Suprapubic skin (tissue), 4 donors: Measurements from ENCODE around the gene CEND1. TPM values are rescaled to one million over a fixed set of nuclear protein-coding genes. Genes with fewer than 3 reads are reported as not detected.

Experiments
- DNase-seq, 2 donors: peaks; one replicate each; pipeline ENCODE4 v3.0.0-alpha.2; 2019; ENCODE audit warnings: low spot score in 2 of 2
- H3K27ac ChIP-seq: fragments of 200-600 bp; sonication (generic); one replicate; pipeline ENCODE4 v1.5.1; 2019
- H3K27me3 ChIP-seq: fragments of 200-600 bp; sonication (generic); one replicate; pipeline ENCODE4 v1.5.1; 2019
- H3K36me3 ChIP-seq: fragments of 200-600 bp; sonication (generic); one replicate; pipeline ENCODE4 v1.5.1; 2019
- H3K4me1 ChIP-seq: fragments of 200-600 bp; sonication (generic); one replicate; pipeline ENCODE4 v1.5.1; 2019
- H3K4me3 ChIP-seq: fragments of 200-600 bp; sonication (generic); one replicate; pipeline ENCODE4 v1.5.1; 2019; ENCODE audit warnings: mild to moderate bottlenecking
- H3K9me3 ChIP-seq: fragments of 200-600 bp; sonication (generic); one replicate; pipeline ENCODE4 v1.5.1; 2019
- CTCF ChIP-seq, 2 donors: fragments of 200-600 bp in 1 of 2; fragments of 450-650 bp in 1 of 2; sonication (generic) in 1 of 2; IDR thresholded peaks; one replicate each; pipeline ENCODE4 v1.5.1; 2016 to 2019; ENCODE audit warnings: antibody characterized with exemption in 2 of 2, mild to moderate bottlenecking in 1 of 2, moderate library complexity in 1 of 2
- EP300 ChIP-seq: sonication (generic); formaldehyde crosslinking; IDR thresholded peaks from one replicate; pipeline ENCODE4 v1.6.1; 2017; ENCODE audit warnings: antibody characterized with exemption
- POLR2A ChIP-seq, 2 donors: fragments of 450-650 bp; IDR thresholded peaks; one replicate each; pipeline ENCODE4 v1.6.1; 2017; ENCODE audit warnings: antibody characterized with exemption in 2 of 2, mild to moderate bottlenecking in 2 of 2, moderate library complexity in 2 of 2
- POLR2AphosphoS5 ChIP-seq, 3 donors: sonication (generic); formaldehyde crosslinking; IDR thresholded peaks; one replicate each; pipeline ENCODE4 v1.6.1; 2017; ENCODE audit warnings: antibody characterized with exemption in 3 of 3
- WGBS: methylation state at CpG from one replicate; pipeline ENCODE4 v1.1.5; 2018; 5-methylcytosine and 5-hydroxymethylcytosine counted together
- total RNA-seq, 4 donors: library from RNA; depleted of rRNA; stranded (reverse); fragments of >200 nt; gene quantifications; one replicate each; pipeline ENCODE4 v1.1.0, GENCODE V29; 2016

Gene CEND1
- total RNA-seq, 4 donors from 2014 or later = not detected

DNA sequence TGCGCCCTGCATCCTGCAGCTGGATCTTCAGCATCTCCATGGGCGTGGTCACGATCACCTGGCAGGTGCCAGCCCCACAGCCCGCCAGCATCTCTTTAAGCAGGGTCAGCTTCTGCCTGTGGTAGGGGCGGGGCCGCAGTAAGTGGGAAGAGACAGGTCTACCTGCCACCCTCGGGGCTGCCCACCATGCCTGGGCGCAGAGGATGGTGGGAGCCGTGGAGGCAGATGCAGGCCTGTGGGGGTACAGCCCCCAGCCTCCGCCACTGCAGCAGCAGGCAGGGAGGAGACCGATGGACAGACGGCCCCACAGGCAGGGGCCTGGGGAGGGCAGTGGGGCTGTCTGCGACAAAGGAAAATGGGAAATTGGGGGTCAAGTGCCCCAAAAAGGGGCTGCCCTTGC, 3.0 kb upstream of the CEND1 start:
- 80% methylated on average over 10 of the region's 13 CpGs for WGBS
- Histone ChIP-seq H3K4me3 (no peak overlapping the region), H3K9me3 (no peaks in the 10 kb centered on the region), H3K27ac (no peak overlapping the region), H3K4me1 (peaks cover 43% of the 10 kb centered on the region), H3K36me3 (peaks cover 15% of the 10 kb centered on the region), H3K27me3 (peaks cover 10% of the 10 kb centered on the region)
- no peak for DNase-seq
- TF ChIP-seq POLR2A (IDR thresholded peaks at IDR 0.05) (no peak), CTCF (IDR thresholded peaks at IDR 0.05) (no peak), POLR2AphosphoS5 (IDR thresholded peaks at IDR 0.05) (no peak), EP300 (no peak)

DNA sequence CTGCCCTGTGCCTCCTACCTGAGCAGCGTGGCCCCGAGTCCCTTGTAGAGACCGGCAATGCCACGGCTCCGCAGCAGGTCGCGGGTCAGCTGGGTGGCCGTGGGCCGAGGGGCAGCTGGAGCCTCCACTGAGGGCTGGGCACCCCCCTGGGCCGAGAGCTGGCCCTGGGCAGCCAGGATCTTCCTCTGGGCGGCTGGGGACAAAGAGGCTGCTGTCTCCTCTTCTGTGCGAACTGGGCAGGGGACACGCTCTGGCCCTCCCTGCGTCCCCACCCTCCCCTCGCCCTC, 2.6 kb upstream of the CEND1 start:
- Histone ChIP-seq H3K4me3 (no peak overlapping the region), H3K27ac (no peak overlapping the region), H3K4me1 (peaks cover 40% of the 10 kb centered on the region), H3K9me3 (no peaks in the 10 kb centered on the region), H3K27me3 (peaks cover 13% of the 10 kb centered on the region), H3K36me3 (peaks cover 15% of the 10 kb centered on the region)
- no peak for DNase-seq
- WGBS = 80% methylated on average over 1 of the region's 15 CpGs
- TF ChIP-seq EP300 = no peak
- TF ChIP-seq CTCF (IDR thresholded peaks at IDR 0.05) = no peak
- no peak for TF ChIP-seq POLR2A (IDR thresholded peaks at IDR 0.05)
- no peak for TF ChIP-seq POLR2AphosphoS5 (IDR thresholded peaks at IDR 0.05)

DNA sequence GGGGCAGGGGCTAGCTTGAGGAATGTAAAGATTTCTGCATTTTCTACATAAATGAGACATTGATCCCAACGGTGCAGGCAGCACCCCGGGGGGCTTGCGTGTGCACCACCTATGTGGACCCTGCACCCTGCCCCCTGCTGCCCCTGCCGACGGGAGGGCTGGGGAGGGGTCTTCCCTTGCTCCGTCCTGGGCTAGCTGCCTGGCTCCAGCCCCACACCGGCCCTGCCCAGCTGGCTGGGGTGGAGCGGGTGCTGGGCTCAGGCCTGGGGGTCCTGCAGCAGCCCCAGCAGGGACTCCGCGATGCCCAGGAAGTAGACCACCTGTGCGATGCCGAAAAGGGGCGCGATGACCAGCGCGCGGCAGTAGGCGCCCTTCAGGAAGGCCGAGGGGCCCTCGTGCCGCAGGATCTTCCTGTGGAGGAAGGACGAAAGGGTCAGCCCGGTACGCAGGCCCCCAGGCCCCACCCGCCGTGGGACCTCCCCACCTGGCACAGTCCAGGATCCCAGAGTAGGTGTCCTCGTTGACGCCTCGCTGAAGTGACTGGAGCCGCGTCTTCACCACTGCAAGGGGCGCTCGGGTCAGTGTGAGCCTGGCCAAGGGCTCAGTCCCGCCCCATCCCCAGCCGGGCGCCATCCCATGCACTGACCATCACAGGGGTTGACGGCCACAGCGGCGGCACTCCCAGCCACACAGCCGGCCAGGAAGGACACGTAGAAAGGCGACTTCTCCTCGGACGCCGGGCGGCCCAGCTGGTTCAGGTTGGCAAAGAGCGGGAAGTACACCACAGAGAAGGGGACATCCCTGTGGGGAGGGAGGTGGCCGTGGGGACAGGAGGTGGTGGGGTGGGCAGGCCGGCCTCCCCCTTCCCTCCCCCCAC, 2.0 kb upstream of the CEND1 start:
- Histone ChIP-seq H3K4me3 (no peak overlapping the region), H3K36me3 (peaks cover 15% of the 10 kb centered on the region), H3K4me1 (peaks cover 34% of the 10 kb centered on the region), H3K27me3 (peaks cover 13% of the 10 kb centered on the region), H3K27ac (no peak overlapping the region), H3K9me3 (no peaks in the 10 kb centered on the region)
- WGBS = 80% methylated on average over 2 of the region's 49 CpGs
- DNase-seq = no peak
- no peak for TF ChIP-seq CTCF (IDR thresholded peaks at IDR 0.05)
- no peak for TF ChIP-seq EP300
- TF ChIP-seq POLR2A (IDR thresholded peaks at IDR 0.05) = no peak
- TF ChIP-seq POLR2AphosphoS5 (IDR thresholded peaks at IDR 0.05) = no peak

DNA sequence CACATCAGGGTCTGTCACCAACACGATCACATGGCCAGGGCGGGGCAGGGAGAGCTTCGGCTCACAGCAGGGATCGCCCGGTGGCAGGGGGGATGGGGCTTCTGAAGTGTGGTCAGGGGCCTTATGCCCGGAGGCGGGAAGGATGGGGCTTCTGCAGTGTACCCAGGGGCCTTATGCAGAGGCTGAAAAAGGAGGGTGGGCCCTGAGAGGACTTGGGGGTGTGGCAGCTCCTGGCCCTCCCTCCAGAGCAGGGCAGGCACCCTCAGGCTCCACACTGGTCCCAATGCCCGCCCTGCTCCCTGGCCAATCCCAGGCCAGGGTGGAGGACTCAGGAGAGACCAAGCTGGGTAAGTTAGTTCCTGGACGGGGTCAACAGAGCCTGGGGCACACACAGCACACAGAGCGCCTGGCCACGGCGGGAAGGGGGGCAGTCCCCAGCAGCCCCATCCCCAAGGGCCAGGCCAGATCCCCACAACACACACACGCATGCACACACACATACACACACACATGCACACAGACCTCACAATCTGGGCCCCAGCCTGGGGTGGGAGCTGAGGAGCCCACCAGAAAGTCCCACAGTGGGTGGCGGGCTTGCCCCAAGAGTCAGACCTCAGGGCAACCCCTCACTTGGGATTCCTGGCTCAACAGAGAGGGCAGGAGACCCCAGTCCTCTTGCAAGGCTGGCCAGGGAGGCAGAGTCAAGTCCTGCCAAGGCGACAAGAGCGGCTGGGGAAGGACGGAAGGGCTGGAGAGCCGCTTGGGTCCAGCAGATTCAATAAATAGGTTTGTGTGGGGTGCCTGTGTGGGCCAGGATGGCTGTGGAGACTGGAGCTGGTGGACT, 1.1 kb upstream of the CEND1 start:
- peaks cover 24% of the 10 kb centered on the region for H3K4me1 ChIP-seq
- H3K9me3 ChIP-seq = no peaks in the 10 kb centered on the region
- peaks cover 13% of the 10 kb centered on the region for H3K27me3 ChIP-seq
- no peak overlapping the region for H3K4me3 ChIP-seq
- no peak for DNase-seq
- peaks cover 15% of the 10 kb centered on the region for H3K36me3 ChIP-seq
- no peak for TF ChIP-seq POLR2AphosphoS5 (IDR thresholded peaks at IDR 0.05)
- TF ChIP-seq POLR2A (IDR thresholded peaks at IDR 0.05) = no peak
- TF ChIP-seq EP300 = no peak
- TF ChIP-seq CTCF (IDR thresholded peaks at IDR 0.05) = no peak
- no peak overlapping the region for H3K27ac ChIP-seq
- 51% methylated on average over 14 of the region's 18 CpGs for WGBS
